Measurements from ENCODE around the gene LRRC74B.

LRRC74B gene

GRCh38 chr22:21025266-21025665 is 20.5 kb upstream of the LRRC74B start:
- no peak overlapping the region for H3K4me3 ChIP-seq (ENCODE audit: low read depth, low read length)
- TF ChIP-seq, protein P1, sequence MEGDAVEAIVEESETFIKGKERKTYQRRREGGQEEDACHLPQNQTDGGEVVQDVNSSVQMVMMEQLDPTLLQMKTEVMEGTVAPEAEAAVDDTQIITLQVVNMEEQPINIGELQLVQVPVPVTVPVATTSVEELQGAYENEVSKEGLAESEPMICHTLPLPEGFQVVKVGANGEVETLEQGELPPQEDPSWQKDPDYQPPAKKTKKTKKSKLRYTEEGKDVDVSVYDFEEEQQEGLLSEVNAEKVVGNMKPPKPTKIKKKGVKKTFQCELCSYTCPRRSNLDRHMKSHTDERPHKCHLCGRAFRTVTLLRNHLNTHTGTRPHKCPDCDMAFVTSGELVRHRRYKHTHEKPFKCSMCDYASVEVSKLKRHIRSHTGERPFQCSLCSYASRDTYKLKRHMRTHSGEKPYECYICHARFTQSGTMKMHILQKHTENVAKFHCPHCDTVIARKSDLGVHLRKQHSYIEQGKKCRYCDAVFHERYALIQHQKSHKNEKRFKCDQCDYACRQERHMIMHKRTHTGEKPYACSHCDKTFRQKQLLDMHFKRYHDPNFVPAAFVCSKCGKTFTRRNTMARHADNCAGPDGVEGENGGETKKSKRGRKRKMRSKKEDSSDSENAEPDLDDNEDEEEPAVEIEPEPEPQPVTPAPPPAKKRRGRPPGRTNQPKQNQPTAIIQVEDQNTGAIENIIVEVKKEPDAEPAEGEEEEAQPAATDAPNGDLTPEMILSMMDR (conservative IDR thresholded peaks at IDR 0.05; ENCODE audit: low read depth, low read length), result no peak
- DNase-seq (ENCODE audit: low read depth), result no peak

DNA sequence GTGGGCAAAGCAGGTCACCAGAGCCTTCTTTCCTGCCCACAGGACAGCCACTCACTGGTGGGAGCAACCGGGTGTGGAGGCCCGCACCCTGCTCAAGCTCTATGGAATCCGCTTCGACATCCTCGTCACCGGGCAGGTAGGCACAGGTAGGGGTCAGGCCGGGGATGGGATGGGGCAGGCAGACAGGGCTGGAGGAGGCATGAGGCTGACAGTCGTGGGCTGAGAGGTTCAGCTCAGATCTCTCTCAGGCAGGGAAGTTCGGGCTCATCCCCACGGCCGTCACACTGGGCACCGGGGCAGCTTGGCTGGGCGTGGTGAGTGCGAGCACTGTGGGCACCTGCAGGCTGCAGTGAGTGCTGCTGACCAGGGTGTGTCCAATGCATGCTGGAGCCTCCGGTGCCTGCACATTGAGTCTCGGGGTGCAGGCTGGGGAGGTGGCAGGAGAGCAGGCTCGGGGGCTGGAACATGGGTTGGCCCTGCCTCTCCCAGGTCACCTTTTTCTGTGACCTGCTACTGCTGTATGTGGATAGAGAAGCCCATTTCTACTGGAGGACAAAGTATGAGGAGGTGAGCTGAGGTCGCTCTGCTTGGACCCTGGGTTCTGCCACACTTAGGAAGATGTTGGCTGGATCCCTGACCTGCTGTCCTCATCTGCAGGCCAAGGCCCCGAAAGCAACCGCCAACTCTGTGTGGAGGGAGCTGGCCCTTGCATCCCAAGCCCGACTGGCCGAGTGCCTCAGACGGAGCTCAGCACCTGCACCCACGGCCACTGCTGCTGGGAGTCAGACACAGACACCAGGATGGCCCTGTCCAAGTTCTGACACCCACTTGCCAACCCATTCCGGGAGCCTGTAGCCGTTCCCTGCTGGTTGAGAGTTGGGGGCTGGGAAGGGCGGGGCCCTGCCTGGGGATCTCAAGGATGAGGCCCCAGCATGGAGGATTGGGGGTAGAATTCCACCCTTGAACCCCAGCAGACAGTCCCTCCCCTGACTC is 19.7 kb upstream of the LRRC74B start:
- DNase-seq (ENCODE audit: low read depth), result no peak
- H3K4me3 ChIP-seq (ENCODE audit: low read depth, low read length), result no peak overlapping the region
- TF ChIP-seq, protein P1 (conservative IDR thresholded peaks at IDR 0.05; ENCODE audit: low read depth, low read length), result no peak

DNA sequence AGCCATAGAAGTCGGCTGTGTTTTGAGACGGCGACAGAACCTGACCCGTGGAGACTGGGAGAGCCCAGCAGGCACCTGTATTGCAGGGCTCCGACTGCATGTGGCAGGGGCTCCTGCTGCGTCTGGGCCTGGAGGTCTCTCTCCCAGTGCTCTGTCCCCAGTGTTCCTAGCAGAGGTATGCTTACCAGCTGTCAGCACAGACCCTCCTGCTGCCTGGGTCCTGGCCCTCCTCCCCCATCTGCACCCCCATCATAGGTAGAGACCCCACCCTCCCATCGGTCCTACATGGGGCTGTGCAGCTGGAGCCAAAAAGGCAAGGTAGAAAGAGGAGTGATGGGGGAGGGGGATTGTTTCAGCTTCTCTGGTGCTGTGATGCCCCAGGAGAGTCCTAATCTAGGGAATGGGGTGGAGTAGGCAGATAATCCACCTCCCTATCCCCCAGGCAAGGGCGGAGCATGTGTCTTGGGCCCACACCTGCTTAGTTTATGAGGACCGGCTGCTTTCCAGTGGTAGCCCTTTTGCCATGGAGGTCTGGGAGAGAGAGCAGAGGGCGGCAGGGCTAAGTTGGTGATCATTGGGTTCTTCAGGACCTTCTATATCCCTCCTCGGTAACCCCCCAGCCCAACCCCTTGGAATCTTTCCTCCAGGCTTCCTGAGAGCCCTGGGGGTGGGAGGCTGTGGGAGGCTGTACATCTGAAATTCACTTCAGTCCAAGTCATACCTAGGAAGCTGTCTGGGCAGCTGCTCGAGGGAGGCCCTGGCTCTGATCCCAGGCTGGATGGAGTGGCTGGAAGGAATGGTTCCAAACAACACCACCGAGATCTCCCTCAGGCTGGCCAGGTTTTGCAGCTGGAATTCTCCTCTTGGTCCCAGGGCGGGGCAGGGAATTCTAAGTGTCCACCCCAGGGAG is 18.7 kb upstream of the LRRC74B start:
- no peak overlapping the region for H3K4me3 ChIP-seq (ENCODE audit: low read depth, low read length)
- peak; percentile 69 for DNase-seq (ENCODE audit: low read depth)
- TF ChIP-seq, protein P1 (conservative IDR thresholded peaks at IDR 0.05; ENCODE audit: low read depth, low read length), result no peak

- TF ChIP-seq, protein P1 (conservative IDR thresholded peaks at IDR 0.05; ENCODE audit: low read depth, low read length), result no peak
- no peak overlapping the region for H3K4me3 ChIP-seq (ENCODE audit: low read depth, low read length)
- no peak for DNase-seq (ENCODE audit: low read depth)
Observed at GRCh38 chr22:21028277-21029251, 17.2 kb upstream of the LRRC74B start.

DNA sequence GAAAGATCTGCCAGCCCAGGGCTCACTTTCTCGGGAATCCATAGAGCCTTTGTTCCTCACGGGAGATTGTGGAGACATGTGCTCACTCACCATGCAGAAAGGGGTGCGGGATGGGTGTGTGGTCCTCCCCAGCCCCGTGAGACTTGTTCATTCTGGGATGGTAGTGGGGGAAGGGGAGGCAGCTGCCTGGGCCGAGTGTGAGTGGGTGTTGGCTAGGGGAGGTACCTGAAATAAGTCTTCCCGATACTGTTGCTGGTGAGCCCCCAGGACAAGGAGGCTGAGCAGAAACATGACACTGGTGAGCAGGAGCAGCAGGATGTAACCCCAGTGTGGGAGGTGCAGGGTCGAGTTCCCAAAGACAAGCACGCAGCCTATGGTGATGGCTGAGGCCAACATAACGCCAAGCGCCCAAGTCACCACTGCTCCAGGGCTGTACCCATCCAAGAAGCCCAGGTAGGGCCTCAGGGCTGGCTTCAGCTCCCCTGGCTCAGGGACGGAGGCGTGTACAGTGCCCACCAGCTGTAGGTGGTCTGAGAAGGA is 16.2 kb upstream of the LRRC74B start:
- no peak for DNase-seq (ENCODE audit: low read depth)

More for the DNA sequence above, 16.2 kb upstream of the LRRC74B start:
- TF ChIP-seq, protein P1 (conservative IDR thresholded peaks at IDR 0.05; ENCODE audit: low read depth, low read length), result no peak
- no peak overlapping the region for H3K4me3 ChIP-seq (ENCODE audit: low read depth, low read length)
